Esophagus muscularis mucosa (tissue), 4 donors: ENCODE data around the gene RAB11FIP2.

Experiments used
- CTCF ChIP-seq, 3 experiments: fragments of 200-600 bp in 2 of 3; fragments of 450-650 bp in 1 of 3; sonication (generic) in 2 of 3; IDR thresholded peaks; one replicate each; pipeline ENCODE4 v1.5.1; 2017 to 2019; ENCODE audit warnings: antibody characterized with exemption in 3 of 3, mild to moderate bottlenecking in 2 of 3, moderate library complexity in 1 of 3
- EP300 ChIP-seq: sonication (generic); formaldehyde crosslinking; IDR thresholded peaks from one replicate; pipeline ENCODE4 v1.6.1; 2017; ENCODE audit warnings: antibody characterized with exemption
- POLR2A ChIP-seq: fragments of 450-650 bp; IDR thresholded peaks from one replicate; pipeline ENCODE4 v1.6.1; 2017; ENCODE audit warnings: antibody characterized with exemption, moderate library complexity, mild to moderate bottlenecking, low read depth
- POLR2AphosphoS5 ChIP-seq, 2 donors: sonication (generic); formaldehyde crosslinking; IDR thresholded peaks; one replicate each; pipeline ENCODE4 v1.6.1; 2017; ENCODE audit warnings: antibody characterized with exemption in 2 of 2

DNA sequence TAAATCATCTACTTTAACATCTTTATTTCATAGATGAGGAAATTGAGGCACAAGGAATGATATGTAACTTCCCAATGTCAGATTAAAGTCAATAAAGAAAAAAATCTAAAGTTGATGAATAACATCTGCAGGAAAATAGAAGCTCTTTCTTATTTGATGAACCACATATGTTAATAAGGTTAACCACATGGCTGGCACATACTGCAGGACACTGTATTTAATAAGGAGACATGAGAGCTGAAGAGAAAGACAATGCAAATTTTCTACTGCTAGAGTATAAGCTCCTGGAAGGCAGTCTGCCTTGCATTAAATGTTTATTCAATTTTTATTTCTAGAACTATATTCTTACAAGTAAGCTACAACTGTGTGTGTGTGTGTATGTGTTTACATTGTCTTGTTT is 4.4 kb downstream of the RAB11FIP2 start:
- TF ChIP-seq POLR2A (no peak), CTCF (IDR thresholded peaks at IDR 0.05) (no peak), EP300 (no peak), POLR2AphosphoS5 (IDR thresholded peaks at IDR 0.05) (no peak)
